SK-N-SH (cell line): ENCODE measurements around the gene CGB2.

Source experiments
- CTCF ChIP-seq: fragments of 200-600 bp; sonication (generic); IDR thresholded peaks from 2 replicates; pipeline ENCODE4 v1.6.1; 2017; ENCODE audit warnings: antibody characterized with exemption, mild to moderate bottlenecking, moderate library complexity
- ELF1 ChIP-seq: IDR thresholded peaks from 2 replicates; pipeline ENCODE4 v1.4.0; 2012
- EZH2phosphoT487 ChIP-seq: fragments of 200-600 bp; sonication (generic); IDR thresholded peaks from 2 replicates; pipeline ENCODE4 v1.6.1; 2017; ENCODE audit warnings: low read depth, mixed run types, mild to moderate bottlenecking, antibody characterized with exemption, moderate library complexity, borderline replicate concordance
- GABPA ChIP-seq: IDR thresholded peaks from 2 replicates; pipeline ENCODE4 v1.4.0; 2012; ENCODE audit warnings: low read depth, mild to moderate bottlenecking
- GATA2 ChIP-seq: sonication (generic); formaldehyde crosslinking; IDR thresholded peaks from 2 replicates; pipeline ENCODE4 v1.5.0; 2020; ENCODE audit warnings: mild to moderate bottlenecking, missing genetic modification reagents
- NFIC ChIP-seq: IDR thresholded peaks from 2 replicates; pipeline ENCODE4 v1.4.0; 2012; ENCODE audit warnings: borderline replicate concordance
- NRF1 ChIP-seq: IDR thresholded peaks from 2 replicates; pipeline ENCODE4 v1.6.1; 2012; ENCODE audit warnings: low read depth, mild to moderate bottlenecking, low read length
- POLR2AphosphoS5 ChIP-seq: IDR thresholded peaks from 2 replicates; pipeline ENCODE4 v1.6.1; 2012; ENCODE audit warnings: low read depth, low read length
- RAD21 ChIP-seq: IDR thresholded peaks from 2 replicates; pipeline ENCODE4 v1.6.1; 2012; ENCODE audit warnings: mild to moderate bottlenecking, low read length
- RXRA ChIP-seq: IDR thresholded peaks from 2 replicates; pipeline ENCODE4 v1.4.0; 2012; ENCODE audit warnings: low read depth, mild to moderate bottlenecking, borderline replicate concordance
- SIN3A ChIP-seq: IDR thresholded peaks from 2 replicates; pipeline ENCODE4 v1.6.1; 2012; ENCODE audit warnings: low read depth, mild to moderate bottlenecking, low read length, moderate library complexity, borderline replicate concordance

GRCh38 chr19:49064768-49065611, 33.3 kb downstream of the CGB2 start, which contains the start of gene NTF4:
- TF ChIP-seq NFIC, result no peak
- no peak for TF ChIP-seq CTCF
- TF ChIP-seq NRF1, result no peak
- no peak for TF ChIP-seq GATA2
- no peak for TF ChIP-seq GABPA
- TF ChIP-seq ELF1, result no peak
- TF ChIP-seq POLR2AphosphoS5, result no peak
- TF ChIP-seq SIN3A, result no peak
- TF ChIP-seq RXRA, result no peak
- no peak for TF ChIP-seq RAD21
- no peak for TF ChIP-seq EZH2phosphoT487
